H9 (cell line): ENCODE data around the gene CDH24. TPM values are rescaled to one million over a fixed set of nuclear protein-coding genes. Genes with fewer than 3 reads are reported as not detected.
"Not testable (repeated sequence)": the region's sequence is repeated elsewhere in the genome, so short reads cannot be mapped to it uniquely, and the experiment has no call there.

Experiments
- DNase-seq: peaks from one replicate; pipeline ENCODE4 v3.0.0-alpha.2; 2017
- H2AFZ ChIP-seq: one replicate; pipeline ENCODE4 v1.6.1; 2013; ENCODE audit warnings: mild to moderate bottlenecking, low read length, control low read depth, moderate library complexity
- H2AK5ac ChIP-seq: 2 replicates; pipeline ENCODE4 v1.6.1; 2013; ENCODE audit warnings: low read length, control low read depth, mixed read lengths; ENCODE audit not compliant: insufficient read length
- H2BK120ac ChIP-seq: one replicate; pipeline ENCODE4 v1.6.1; 2013; ENCODE audit warnings: low read depth, mild to moderate bottlenecking, low read length, control low read depth, inconsistent platforms; ENCODE audit not compliant: poor library complexity, severe bottlenecking
- H2BK12ac ChIP-seq: 2 replicates; pipeline ENCODE4 v1.6.1; 2013; ENCODE audit warnings: low read length, control low read depth, mixed read lengths, low read depth; ENCODE audit not compliant: insufficient read length
- H2BK15ac ChIP-seq: 2 replicates; pipeline ENCODE4 v1.6.1; 2013; ENCODE audit warnings: low read depth, low read length, control low read depth
- H2BK20ac ChIP-seq: one replicate; pipeline ENCODE4 v1.6.1; 2013; ENCODE audit warnings: low read depth, mild to moderate bottlenecking, low read length, control low read depth, inconsistent platforms; ENCODE audit not compliant: poor library complexity, severe bottlenecking
- H2BK5ac ChIP-seq: 2 replicates; pipeline ENCODE4 v1.6.1; 2013; ENCODE audit warnings: low read length, control low read depth, mixed read lengths; ENCODE audit not compliant: insufficient read length
- H3K14ac ChIP-seq: 2 replicates; pipeline ENCODE4 v1.6.1; 2013; ENCODE audit warnings: low read length, control low read depth; ENCODE audit not compliant: insufficient read depth
- H3K18ac ChIP-seq: 2 replicates; pipeline ENCODE4 v1.6.1; 2013; ENCODE audit warnings: low read depth, mild to moderate bottlenecking, mixed read lengths, low read length, control low read depth; ENCODE audit not compliant: insufficient read length
- H3K23ac ChIP-seq: 2 replicates; pipeline ENCODE4 v1.6.1; 2013; ENCODE audit warnings: low read length, control low read depth, mixed read lengths, low read depth; ENCODE audit not compliant: insufficient read length
- H3K23me2 ChIP-seq: 2 replicates; pipeline ENCODE4 v1.6.1; 2013; ENCODE audit warnings: low read depth, mild to moderate bottlenecking, mixed read lengths, low read length, control low read depth; ENCODE audit not compliant: insufficient read length, poor library complexity, severe bottlenecking
- H3K27ac ChIP-seq: 2 replicates; pipeline ENCODE4 v1.5.1; 2013; ENCODE audit warnings: low read length, control low read depth, mixed read lengths, low read depth; ENCODE audit not compliant: insufficient read length
- H3K27me3 ChIP-seq: 2 replicates; pipeline ENCODE4 v1.6.1; 2013; ENCODE audit warnings: low read length, control low read depth, inconsistent platforms; ENCODE audit not compliant: insufficient read depth
- H3K4ac ChIP-seq: 2 replicates; pipeline ENCODE4 v1.6.1; 2013; ENCODE audit warnings: low read depth, mild to moderate bottlenecking, control low read depth, inconsistent platforms, low read length, moderate library complexity
- H3K4me1 ChIP-seq: 2 replicates; pipeline ENCODE4 v1.6.1; 2013; ENCODE audit warnings: low read length, control low read depth, inconsistent platforms; ENCODE audit not compliant: insufficient read depth
- H3K4me2 ChIP-seq: 2 replicates; pipeline ENCODE4 v1.6.1; 2013; ENCODE audit warnings: low read length, control low read depth, mixed read lengths; ENCODE audit not compliant: insufficient read length, insufficient read depth
- H3K56ac ChIP-seq: 2 replicates; pipeline ENCODE4 v1.6.1; 2013; ENCODE audit warnings: low read depth, mild to moderate bottlenecking, mixed read lengths, low read length, control low read depth; ENCODE audit not compliant: insufficient read length
- H3K79me1 ChIP-seq: 2 replicates; pipeline ENCODE4 v1.6.1; 2013; ENCODE audit warnings: low read depth, mild to moderate bottlenecking, moderate library complexity, low read length, control low read depth, inconsistent platforms; ENCODE audit not compliant: insufficient read depth, poor library complexity, severe bottlenecking
- H3K79me2 ChIP-seq: 2 replicates; pipeline ENCODE4 v1.6.1; 2013; ENCODE audit warnings: low read length, control low read depth, inconsistent platforms; ENCODE audit not compliant: insufficient read depth
- H3K9ac ChIP-seq: 2 replicates; pipeline ENCODE4 v1.6.1; 2013; ENCODE audit warnings: low read length, control low read depth, mixed read lengths; ENCODE audit not compliant: insufficient read length; ENCODE audit errors: extremely low read depth
- H3K9me3 ChIP-seq: one replicate; pipeline ENCODE4 v1.6.1; 2013; ENCODE audit warnings: low read depth, low read length, inconsistent platforms; ENCODE audit not compliant: control insufficient read depth
- H3T11ph ChIP-seq: one replicate; pipeline ENCODE4 v1.6.1; 2013; ENCODE audit warnings: mild to moderate bottlenecking, low read length, control low read depth, inconsistent platforms
- H4K20me1 ChIP-seq: one replicate; pipeline ENCODE4 v1.6.1; 2013; ENCODE audit not compliant: control insufficient read depth, insufficient read length, insufficient read depth
- H4K5ac ChIP-seq: 2 replicates; pipeline ENCODE4 v1.6.1; 2013; ENCODE audit warnings: low read depth, mild to moderate bottlenecking, mixed read lengths, low read length, control low read depth; ENCODE audit not compliant: insufficient read length
- H4K8ac ChIP-seq: replicated peaks from 2 replicates; pipeline ENCODE4 v1.6.1; 2013; ENCODE audit warnings: low read length, control low read depth, mixed read lengths, low read depth; ENCODE audit not compliant: insufficient read length
- H4K91ac ChIP-seq: 2 replicates; pipeline ENCODE4 v1.6.1; 2013; ENCODE audit warnings: low read depth, mild to moderate bottlenecking, moderate library complexity, mixed read lengths, low read length, control low read depth; ENCODE audit not compliant: insufficient read length
- H3K27ac Mint-ChIP-seq, 3 experiments: 2 replicates in 2 of 3; 3 replicates in 1 of 3; pipeline ENCODE4 v1.8.0; 2020 to 2021; ENCODE audit warnings: mixed read lengths in 3 of 3, mild to moderate bottlenecking in 1 of 3, moderate library complexity in 1 of 3
- H3K27me3 Mint-ChIP-seq: 2 replicates; pipeline ENCODE4 v1.8.0; 2021; ENCODE audit warnings: low read depth, mild to moderate bottlenecking, moderate library complexity, mixed read lengths
- H3K36me3 Mint-ChIP-seq, 3 experiments: 2 replicates in 2 of 3; 3 replicates in 1 of 3; pipeline ENCODE4 v1.8.0; 2020 to 2021; ENCODE audit warnings: low read depth in 3 of 3, mixed read lengths in 3 of 3; ENCODE audit not compliant: insufficient read depth in 1 of 3
- H3K4me1 Mint-ChIP-seq, 2 experiments: 2 replicates each; pipeline ENCODE4 v1.8.0; 2020; ENCODE audit warnings: mixed read lengths in 2 of 2
- H3K4me3 Mint-ChIP-seq, 2 experiments: 2 replicates in 1 of 2; 3 replicates in 1 of 2; pipeline ENCODE4 v1.8.0; 2020 to 2021; ENCODE audit warnings: mild to moderate bottlenecking in 2 of 2, mixed read lengths in 2 of 2, moderate library complexity in 1 of 2
- H3K9me3 Mint-ChIP-seq, 2 experiments: 2 replicates in 1 of 2; 3 replicates in 1 of 2; pipeline ENCODE4 v1.8.0; 2020; ENCODE audit warnings: mild to moderate bottlenecking in 2 of 2, mixed read lengths in 2 of 2, moderate library complexity in 1 of 2
- CTCF ChIP-seq: fragments of 200-600 bp; sonication (generic); conservative IDR thresholded peaks from 3 replicates; pipeline ENCODE4 v1.8.0; 2021; ENCODE audit warnings: antibody characterized with exemption, mild to moderate bottlenecking
- WGBS: extraction: QIAGEN DNeasy Blood & Tissue Kit; methylation state at CpG from one replicate; pipeline ENCODE4 v1.1.7; 2013; ENCODE audit warnings: missing lambda C conversion rate, low lambda C conversion rate, mixed read lengths; ENCODE audit not compliant: insufficient read length; ENCODE audit errors: extremely low coverage; 5-methylcytosine and 5-hydroxymethylcytosine counted together
- total RNA-seq: library from RNA; stranded (reverse); gene quantifications from 2 replicates; pipeline ENCODE4 v1.2.1, GENCODE V29; 2021

Gene CDH24
- total RNA-seq, 1 experiment from 2014 or later = 16.7 TPM

- no peak for DNase-seq
- Mint-ChIP-seq H3K4me1 (peaks cover 2 to 9% of the 10 kb centered on the region in 2 experiments; a peak in 3 of 4 replicates), H3K27ac (peak overlapping the region in 2 of 3 experiments; percentile 25 to 28; a peak in 5 of 7 replicates), H3K9me3 (no peaks in the 10 kb centered on the region), H3K27me3 (no peaks in the 10 kb centered on the region), H3K4me3 (no peak overlapping the region), H3K36me3 (no peaks in the 10 kb centered on the region)
- no peaks in the 10 kb centered on the region for H3K79me2 ChIP-seq
- no peaks in the 10 kb centered on the region for H3K79me1 ChIP-seq
- no peak overlapping the region for H3K27ac ChIP-seq
- no peak overlapping the region for H3K14ac ChIP-seq
- H3K18ac ChIP-seq = no peak overlapping the region
- no peak overlapping the region for H4K8ac ChIP-seq
- H2AFZ ChIP-seq = no peak overlapping the region
- H3K56ac ChIP-seq = no peak overlapping the region
- no peak overlapping the region for H2BK20ac ChIP-seq
- H3K4ac ChIP-seq = no peak overlapping the region
- H4K91ac ChIP-seq = no peak overlapping the region
- no peak overlapping the region for H3K9ac ChIP-seq
- H2BK5ac ChIP-seq = no peak overlapping the region
- H3K4me2 ChIP-seq = no peak overlapping the region
- H2BK12ac ChIP-seq = no peak overlapping the region
- H4K20me1 ChIP-seq = no peaks in the 10 kb centered on the region
- H3K9me3 ChIP-seq = no peaks in the 10 kb centered on the region
- WGBS = no CpG with 5 or more reads among the region's 4 CpGs
- no peak overlapping the region for H4K5ac ChIP-seq
- no peak overlapping the region for H3K23ac ChIP-seq
- no peaks in the 10 kb centered on the region for H3K27me3 ChIP-seq
- no peak overlapping the region for H2BK15ac ChIP-seq
- TF ChIP-seq CTCF = no peak
- no peak overlapping the region for H2AK5ac ChIP-seq
- H2BK120ac ChIP-seq = no peak overlapping the region
- H3K4me1 ChIP-seq = no peaks in the 10 kb centered on the region
- H3T11ph ChIP-seq = no peak overlapping the region
- H3K23me2 ChIP-seq = no peaks in the 10 kb centered on the region
Observed at GRCh38 chr14:23015618-23016017, 41.7 kb downstream of the CDH24 start.

- H3K79me2 ChIP-seq, H4K5ac ChIP-seq, H3K27me3 Mint-ChIP-seq: not testable (repeated sequence)
Observed at GRCh38 chr14:23013749-23014054, 43.6 kb downstream of the CDH24 start.

More at GRCh38 chr14:23013749-23014054, 43.6 kb downstream of the CDH24 start:
- DNase-seq, H3K36me3 Mint-ChIP-seq, H3K56ac ChIP-seq, H4K91ac ChIP-seq, H2BK20ac ChIP-seq, H3K18ac ChIP-seq, H3K23ac ChIP-seq, H3K9ac ChIP-seq, H3K23me2 ChIP-seq, H3K27ac Mint-ChIP-seq, H3T11ph ChIP-seq, H2BK5ac ChIP-seq, H4K20me1 ChIP-seq, H3K27me3 ChIP-seq, H3K9me3 Mint-ChIP-seq, H2AK5ac ChIP-seq, H3K27ac ChIP-seq, H3K9me3 ChIP-seq, H3K79me1 ChIP-seq, H3K14ac ChIP-seq, H3K4me2 ChIP-seq, H2BK15ac ChIP-seq, H4K8ac ChIP-seq, H3K4ac ChIP-seq, H2AFZ ChIP-seq, H3K4me1 ChIP-seq, H2BK120ac ChIP-seq, H2BK12ac ChIP-seq, H3K4me3 Mint-ChIP-seq: not testable (repeated sequence)
- WGBS = no CpG with 5 or more reads among the region's 5 CpGs
- peaks cover 8 to 17% of the 10 kb centered on the region in 2 experiments for H3K4me1 Mint-ChIP-seq
